Suprapubic skin (tissue), 4 donors: ENCODE results near the gene TXNRD3. TPM values are rescaled to one million over a fixed set of nuclear protein-coding genes. Genes with fewer than 3 reads are reported as not detected.
A peak's percentile ranks its signal among the peaks of the same experiment; 100 is the strongest.

ENCODE experiments used
- DNase-seq, 2 donors: peaks; one replicate each; pipeline ENCODE4 v3.0.0-alpha.2; 2019; ENCODE audit warnings: low spot score in 2 of 2
- H3K27ac ChIP-seq: fragments of 200-600 bp; sonication (generic); one replicate; pipeline ENCODE4 v1.5.1; 2019
- H3K27me3 ChIP-seq: fragments of 200-600 bp; sonication (generic); one replicate; pipeline ENCODE4 v1.5.1; 2019
- H3K36me3 ChIP-seq: fragments of 200-600 bp; sonication (generic); one replicate; pipeline ENCODE4 v1.5.1; 2019
- H3K4me1 ChIP-seq: fragments of 200-600 bp; sonication (generic); one replicate; pipeline ENCODE4 v1.5.1; 2019
- H3K4me3 ChIP-seq: fragments of 200-600 bp; sonication (generic); one replicate; pipeline ENCODE4 v1.5.1; 2019; ENCODE audit warnings: mild to moderate bottlenecking
- H3K9me3 ChIP-seq: fragments of 200-600 bp; sonication (generic); one replicate; pipeline ENCODE4 v1.5.1; 2019
- EP300 ChIP-seq: sonication (generic); formaldehyde crosslinking; IDR thresholded peaks from one replicate; pipeline ENCODE4 v1.6.1; 2017; ENCODE audit warnings: antibody characterized with exemption
- POLR2A ChIP-seq, 2 donors: fragments of 450-650 bp; IDR thresholded peaks; one replicate each; pipeline ENCODE4 v1.6.1; 2017; ENCODE audit warnings: antibody characterized with exemption in 2 of 2, mild to moderate bottlenecking in 2 of 2, moderate library complexity in 2 of 2
- POLR2AphosphoS5 ChIP-seq, 3 donors: sonication (generic); formaldehyde crosslinking; IDR thresholded peaks; one replicate each; pipeline ENCODE4 v1.6.1; 2017; ENCODE audit warnings: antibody characterized with exemption in 3 of 3
- WGBS: methylation state at CpG from one replicate; pipeline ENCODE4 v1.1.5; 2018; 5-methylcytosine and 5-hydroxymethylcytosine counted together
- total RNA-seq, 4 donors: library from RNA; depleted of rRNA; stranded (reverse); fragments of >200 nt; gene quantifications; one replicate each; pipeline ENCODE4 v1.1.0, GENCODE V29; 2016
- TF ChIP-seq, protein P1 (sequence below), 2 donors: fragments of 200-600 bp in 1 of 2; fragments of 450-650 bp in 1 of 2; sonication (generic) in 1 of 2; IDR thresholded peaks; one replicate each; pipeline ENCODE4 v1.5.1; 2016 to 2019; ENCODE audit warnings: antibody characterized with exemption in 2 of 2, mild to moderate bottlenecking in 1 of 2, moderate library complexity in 1 of 2

Gene TXNRD3
- 10 to 100 TPM in 2 of 4 donors, 1 to 10 TPM in 2; 7.4 to 14.0 (median 11.3) TPM for total RNA-seq

DNA sequence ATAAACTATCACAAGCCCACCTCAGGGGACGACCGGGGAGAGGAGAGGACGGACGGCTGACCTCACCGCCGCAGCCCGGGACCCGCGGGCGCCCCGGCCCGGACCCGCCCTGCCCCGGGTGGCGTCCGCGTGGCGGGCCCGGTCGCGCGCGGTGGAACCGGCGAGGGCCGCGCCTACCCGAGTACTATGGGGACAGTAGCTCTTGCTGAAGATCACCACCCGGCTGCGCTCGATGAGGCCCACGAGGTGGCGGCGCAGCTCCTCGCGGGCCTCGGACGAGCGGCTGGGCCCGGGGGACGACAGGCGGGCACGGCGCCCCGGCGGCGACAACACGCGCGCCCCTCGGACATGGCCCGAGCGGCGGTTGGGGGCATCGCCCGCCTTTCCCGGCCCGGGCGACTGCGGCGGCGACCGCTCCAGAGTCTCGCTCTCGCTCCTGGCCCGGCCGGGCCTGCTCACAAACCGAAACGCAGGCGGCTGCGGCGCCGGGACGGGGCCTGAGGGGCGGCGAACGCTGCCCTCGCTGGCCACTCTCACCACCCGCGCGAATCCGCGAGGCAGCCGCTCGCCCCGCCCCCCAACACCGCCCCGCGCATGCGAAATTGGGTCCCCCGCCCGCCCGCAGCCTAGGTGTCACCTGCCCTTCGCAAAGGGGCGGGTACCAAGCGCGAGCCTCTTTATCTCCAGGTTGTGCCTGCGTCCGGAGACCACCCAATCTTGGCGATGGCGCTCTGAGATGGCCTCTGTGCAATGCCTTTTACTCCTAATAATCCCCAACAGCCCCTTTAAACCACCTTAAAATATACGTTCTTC lies at the start of gene TXNRD3:
TSS of gene TXNRD3 (minus strand) at position 554 of the 813 bp plus-strand sequence.
- peak within 1 kb of the TSS; percentile 81 for H3K27ac ChIP-seq
- no peak for TF ChIP-seq EP300
- TF ChIP-seq, protein P1, sequence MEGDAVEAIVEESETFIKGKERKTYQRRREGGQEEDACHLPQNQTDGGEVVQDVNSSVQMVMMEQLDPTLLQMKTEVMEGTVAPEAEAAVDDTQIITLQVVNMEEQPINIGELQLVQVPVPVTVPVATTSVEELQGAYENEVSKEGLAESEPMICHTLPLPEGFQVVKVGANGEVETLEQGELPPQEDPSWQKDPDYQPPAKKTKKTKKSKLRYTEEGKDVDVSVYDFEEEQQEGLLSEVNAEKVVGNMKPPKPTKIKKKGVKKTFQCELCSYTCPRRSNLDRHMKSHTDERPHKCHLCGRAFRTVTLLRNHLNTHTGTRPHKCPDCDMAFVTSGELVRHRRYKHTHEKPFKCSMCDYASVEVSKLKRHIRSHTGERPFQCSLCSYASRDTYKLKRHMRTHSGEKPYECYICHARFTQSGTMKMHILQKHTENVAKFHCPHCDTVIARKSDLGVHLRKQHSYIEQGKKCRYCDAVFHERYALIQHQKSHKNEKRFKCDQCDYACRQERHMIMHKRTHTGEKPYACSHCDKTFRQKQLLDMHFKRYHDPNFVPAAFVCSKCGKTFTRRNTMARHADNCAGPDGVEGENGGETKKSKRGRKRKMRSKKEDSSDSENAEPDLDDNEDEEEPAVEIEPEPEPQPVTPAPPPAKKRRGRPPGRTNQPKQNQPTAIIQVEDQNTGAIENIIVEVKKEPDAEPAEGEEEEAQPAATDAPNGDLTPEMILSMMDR (IDR thresholded peaks at IDR 0.05) = no peak
- peak in 1 of 2 donors; percentile 44 for TF ChIP-seq POLR2A (IDR thresholded peaks at IDR 0.05)

DNA sequence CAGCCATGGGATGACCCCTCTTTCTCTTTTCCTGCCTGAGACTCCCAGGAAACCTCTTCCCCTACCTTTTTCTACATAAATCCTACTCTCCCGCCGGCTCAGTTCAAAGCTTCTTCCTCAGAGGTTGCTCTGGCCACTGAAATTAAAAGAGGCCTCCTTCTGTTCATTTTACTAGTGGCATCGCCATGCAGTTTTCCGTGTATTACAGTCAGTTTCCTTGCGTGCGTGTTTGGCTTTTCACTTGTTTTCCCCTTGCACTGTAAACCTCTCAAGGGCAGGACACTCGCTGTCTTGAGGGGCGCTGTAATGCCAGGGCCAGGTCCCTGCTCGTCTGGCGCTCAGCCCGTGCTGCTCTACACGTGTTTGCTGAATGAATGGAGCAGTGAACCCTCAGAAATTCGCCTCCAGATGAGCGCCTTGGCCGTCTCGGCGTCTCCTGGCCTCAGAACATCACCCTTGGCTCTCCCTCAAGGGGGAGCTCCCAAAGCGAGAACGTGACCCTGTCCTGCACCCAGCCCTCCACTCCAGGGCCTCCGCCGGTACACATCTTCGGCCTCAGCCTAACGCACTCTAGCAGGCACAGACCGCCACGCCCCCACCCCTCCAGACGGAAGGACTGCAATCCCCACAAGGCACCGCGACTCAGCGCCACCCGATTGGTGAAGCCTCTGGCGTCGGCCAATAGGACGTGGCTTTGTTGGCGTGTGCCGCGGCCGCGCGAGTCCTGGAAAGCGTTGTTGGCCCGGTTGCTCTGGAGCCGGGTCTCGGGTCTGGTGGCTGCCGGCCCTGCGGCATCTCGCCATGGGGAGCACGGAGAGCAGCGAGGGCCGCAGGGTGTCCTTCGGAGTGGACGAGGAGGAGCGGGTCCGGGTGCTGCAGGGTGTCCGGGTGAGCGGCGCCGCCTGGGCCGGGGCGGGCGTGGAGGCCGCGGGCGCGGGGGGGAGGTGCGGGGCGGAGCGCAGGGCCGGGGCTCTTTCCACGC lies 48.9 kb upstream of the TXNRD3 start, which contains the start of gene CHCHD6:
TSS of gene CHCHD6 (plus strand) at position 729 of the 982 bp plus-strand sequence. CDS start at position 802, 73 bp downstream.
- Histone ChIP-seq H3K4me1 (peaks cover 16% of the 10 kb centered on the region), H3K27me3 (no peaks in the 10 kb centered on the region), H3K36me3 (no peaks in the 10 kb centered on the region), H3K4me3 (peak within 1 kb of the TSS; percentile 97), H3K9me3 (no peaks in the 10 kb centered on the region), H3K27ac (no peak within 1 kb of the TSS)
- peak; percentile 97 to 98 for DNase-seq
- 5% methylated on average over 27 of the region's 69 CpGs for WGBS
- TF ChIP-seq POLR2AphosphoS5 (IDR thresholded peaks at IDR 0.05) = no peak
- no peak for TF ChIP-seq EP300
- no peak for TF ChIP-seq POLR2A (IDR thresholded peaks at IDR 0.05)
- TF ChIP-seq, protein P1 (IDR thresholded peaks at IDR 0.05) = no peak

More for the DNA sequence above, at the start of gene TXNRD3:
- Histone ChIP-seq H3K27me3 (peaks cover 9% of the 10 kb centered on the region), H3K4me1 (peaks cover 19% of the 10 kb centered on the region), H3K4me3 (peak within 1 kb of the TSS; percentile 92), H3K36me3 (no peaks in the 10 kb centered on the region), H3K9me3 (no peaks in the 10 kb centered on the region)
- peak in 1 of 2 donors; percentile 80 for DNase-seq
- WGBS = 0% methylated on average over 15 of the region's 102 CpGs

DNA sequence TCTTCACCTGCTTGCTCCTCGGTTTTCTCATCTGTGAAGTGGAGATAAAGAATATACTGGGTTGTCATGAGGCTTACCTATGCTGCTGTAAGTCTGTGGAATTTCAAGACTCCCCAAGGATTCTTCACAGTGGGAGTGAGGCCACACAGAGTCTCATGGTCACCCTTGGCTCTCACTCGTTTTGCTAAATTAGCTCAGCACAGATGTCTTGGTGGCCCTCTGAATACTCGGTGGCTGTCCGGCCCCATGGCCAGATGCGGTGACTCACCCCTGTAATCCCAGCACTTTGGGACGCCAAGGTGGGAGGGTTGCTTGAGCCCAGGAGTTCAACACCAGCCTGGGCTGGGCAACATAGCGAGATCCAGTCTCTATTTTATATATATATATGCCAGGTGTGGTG lies 44.1 kb upstream of the TXNRD3 start:
- no peak overlapping the region for H3K4me3 ChIP-seq
- no peak for DNase-seq
- no peaks in the 10 kb centered on the region for H3K36me3 ChIP-seq
- TF ChIP-seq POLR2AphosphoS5 (IDR thresholded peaks at IDR 0.05) = no peak
- no peaks in the 10 kb centered on the region for H3K9me3 ChIP-seq
- WGBS = 82% methylated on average over 5 of the region's 7 CpGs
- peaks cover 6% of the 10 kb centered on the region for H3K4me1 ChIP-seq
- H3K27me3 ChIP-seq = peaks cover 23% of the 10 kb centered on the region
- H3K27ac ChIP-seq = no peak overlapping the region

DNA sequence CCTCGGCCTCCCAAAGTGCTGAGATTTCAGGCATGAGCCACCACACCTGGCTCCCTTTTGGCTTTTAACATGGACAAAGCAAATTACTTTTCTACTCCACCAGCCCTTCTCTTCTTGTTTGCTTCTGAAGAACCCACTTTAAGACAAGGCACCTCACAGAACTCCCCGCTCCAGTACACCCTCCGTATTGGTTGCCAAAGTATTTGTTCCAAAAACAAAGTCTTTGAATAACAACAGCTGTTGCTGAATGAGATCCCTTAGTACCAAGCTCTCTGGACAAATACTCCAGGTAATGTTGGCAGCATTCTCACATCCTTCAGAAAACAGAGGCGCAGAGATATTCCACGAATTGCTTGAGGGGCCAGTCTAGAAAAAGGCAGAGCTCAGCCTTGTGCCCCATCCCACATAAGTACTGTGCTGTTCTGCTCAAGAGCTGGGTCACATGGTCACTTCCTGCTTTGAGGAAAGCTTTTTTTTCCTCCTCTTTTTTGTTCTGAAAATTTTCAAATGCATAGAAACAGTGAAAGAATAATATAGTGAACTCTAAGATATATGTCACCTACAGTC lies 41.9 kb upstream of the TXNRD3 start:
- no peak for DNase-seq
- Histone ChIP-seq H3K27me3 (peaks cover 29% of the 10 kb centered on the region), H3K36me3 (no peaks in the 10 kb centered on the region)

DNA sequence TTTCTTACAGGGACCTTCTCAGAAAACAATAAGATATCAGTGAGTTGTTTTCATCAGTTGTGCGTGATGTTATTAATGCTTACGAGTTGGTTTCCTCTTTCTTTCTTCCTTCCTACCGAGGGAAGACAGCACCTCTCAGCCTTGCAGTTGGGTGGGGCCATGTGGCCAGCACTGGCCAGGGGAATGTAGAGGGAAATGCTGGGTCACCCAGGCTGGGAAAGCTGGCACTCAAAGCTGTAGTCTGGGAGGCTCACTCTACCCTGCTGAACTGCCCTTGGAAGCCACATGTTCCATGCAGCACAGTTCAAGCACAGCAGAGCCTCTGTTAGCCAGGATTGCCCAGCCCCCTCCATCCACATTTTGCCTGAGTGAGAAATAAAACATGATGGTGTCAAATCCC lies 39.0 kb upstream of the TXNRD3 start:
- no peaks in the 10 kb centered on the region for H3K9me3 ChIP-seq
- DNase-seq = no peak
- no peaks in the 10 kb centered on the region for H3K36me3 ChIP-seq
- TF ChIP-seq EP300 = no peak
- TF ChIP-seq, protein P1 (IDR thresholded peaks at IDR 0.05) = no peak
- no peak for TF ChIP-seq POLR2AphosphoS5 (IDR thresholded peaks at IDR 0.05)
- no peak for TF ChIP-seq POLR2A (IDR thresholded peaks at IDR 0.05)
- H3K27ac ChIP-seq = no peak overlapping the region
- H3K4me3 ChIP-seq = no peak overlapping the region
- WGBS = 55% methylated on average over 3 of the region's 3 CpGs
- H3K4me1 ChIP-seq = no peaks in the 10 kb centered on the region
- peaks cover 33% of the 10 kb centered on the region for H3K27me3 ChIP-seq

More for the DNA sequence above, 41.9 kb upstream of the TXNRD3 start:
- H3K4me3 ChIP-seq = no peak overlapping the region
- H3K4me1 ChIP-seq = no peaks in the 10 kb centered on the region
- H3K9me3 ChIP-seq = no peaks in the 10 kb centered on the region
- TF ChIP-seq POLR2AphosphoS5 (IDR thresholded peaks at IDR 0.05) (no peak), POLR2A (IDR thresholded peaks at IDR 0.05) (no peak), EP300 (no peak)
- TF ChIP-seq, protein P1 (IDR thresholded peaks at IDR 0.05) = no peak
- WGBS = 69% methylated on average over 5 of the region's 5 CpGs
- H3K27ac ChIP-seq = no peak overlapping the region
